GM18526 (cell line): ENCODE results near the gene RTN4IP1.

Source experiments
- POLR2A ChIP-seq: IDR thresholded peaks from 3 replicates; pipeline ENCODE4 v1.6.1; 2011; ENCODE audit not compliant: insufficient read length; ENCODE audit errors: extremely low read depth

RTN4IP1 gene

GRCh38 chr6:106613590-106613989 lies 15.7 kb downstream of the RTN4IP1 start:
- no peak for TF ChIP-seq POLR2A

- no peak for TF ChIP-seq POLR2A
Observed at GRCh38 chr6:106612671-106613416, 16.5 kb downstream of the RTN4IP1 start.

DNA sequence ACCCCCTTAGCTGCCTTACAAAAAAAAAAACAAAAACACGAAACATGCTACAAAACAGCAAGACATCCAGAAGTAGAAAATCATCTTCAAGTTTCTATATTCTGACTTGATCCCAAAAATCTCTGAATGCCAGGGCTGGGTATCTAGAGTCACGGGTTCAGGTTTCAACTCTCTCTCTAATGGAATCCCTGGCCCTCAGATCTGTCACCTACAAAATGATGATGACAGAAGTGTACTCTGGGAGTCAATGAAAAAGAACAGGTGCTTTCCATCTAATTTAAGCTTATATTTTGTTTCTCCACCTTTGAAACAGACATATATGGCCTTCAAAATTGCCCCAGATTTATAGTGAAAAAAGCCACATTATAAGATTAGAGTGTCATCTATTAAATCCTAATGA lies 18.3 kb downstream of the RTN4IP1 start:
- TF ChIP-seq POLR2A, result no peak

- no peak for TF ChIP-seq POLR2A
Observed at GRCh38 chr6:106609699-106610098, 19.6 kb downstream of the RTN4IP1 start.

GRCh38 chr6:106608080-106608668 lies 21.1 kb downstream of the RTN4IP1 start:
- TF ChIP-seq POLR2A, result no peak

- no peak for TF ChIP-seq POLR2A
Observed at GRCh38 chr6:106600329-106600728, 29.0 kb downstream of the RTN4IP1 start.

DNA sequence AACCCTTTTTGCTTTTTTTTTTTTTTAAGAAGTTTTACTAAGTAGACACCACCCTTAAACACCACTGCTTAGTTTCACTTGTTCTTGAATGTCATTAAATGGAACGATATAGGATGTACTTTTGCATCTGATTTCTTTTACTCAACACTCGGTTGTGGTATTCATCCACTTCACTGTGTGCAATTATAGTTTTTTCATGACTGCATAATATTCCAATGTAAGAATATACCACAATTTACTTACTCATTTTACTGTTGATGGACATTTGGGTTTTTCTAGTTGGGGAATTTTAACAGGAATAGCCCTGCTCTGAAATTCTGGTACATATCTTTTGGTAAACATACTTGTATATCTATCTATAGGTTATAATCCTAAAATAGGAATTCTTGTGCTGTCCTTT lies 29.9 kb downstream of the RTN4IP1 start:
- no peak for TF ChIP-seq POLR2A

DNA sequence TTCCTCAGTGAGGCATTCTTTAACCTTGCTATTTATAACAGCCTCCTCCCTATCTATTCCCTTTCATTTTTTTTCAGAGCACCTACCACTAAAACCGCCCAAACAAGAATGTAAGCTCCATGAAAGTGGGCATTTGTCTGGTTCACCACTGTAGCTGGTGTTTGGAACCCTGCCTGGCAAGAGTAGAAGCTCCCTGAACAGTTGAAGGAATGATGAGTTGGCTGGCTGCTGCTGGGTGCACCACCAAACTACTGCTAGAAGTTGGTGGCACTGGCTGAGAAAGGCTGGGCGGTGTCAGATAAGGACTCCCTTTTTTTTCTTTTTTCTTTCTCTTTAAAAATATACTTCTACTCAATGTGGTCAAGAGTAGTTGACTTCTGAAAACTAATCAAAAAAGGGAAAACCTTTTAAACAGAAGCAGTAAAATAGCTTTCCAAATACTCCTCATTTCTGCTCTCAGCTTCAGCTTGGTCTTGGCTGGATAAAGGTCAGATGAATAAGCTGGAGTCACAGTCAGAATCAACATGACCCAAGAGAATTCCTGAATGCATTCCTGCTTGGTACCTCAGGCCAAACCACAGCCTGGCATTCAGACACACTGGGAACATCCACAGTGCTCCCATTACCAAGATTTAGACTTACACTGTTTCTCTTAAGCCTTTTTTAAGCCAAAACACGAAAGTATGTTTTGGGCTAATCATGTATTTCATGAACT lies 38.0 kb downstream of the RTN4IP1 start:
- no peak for TF ChIP-seq POLR2A

DNA sequence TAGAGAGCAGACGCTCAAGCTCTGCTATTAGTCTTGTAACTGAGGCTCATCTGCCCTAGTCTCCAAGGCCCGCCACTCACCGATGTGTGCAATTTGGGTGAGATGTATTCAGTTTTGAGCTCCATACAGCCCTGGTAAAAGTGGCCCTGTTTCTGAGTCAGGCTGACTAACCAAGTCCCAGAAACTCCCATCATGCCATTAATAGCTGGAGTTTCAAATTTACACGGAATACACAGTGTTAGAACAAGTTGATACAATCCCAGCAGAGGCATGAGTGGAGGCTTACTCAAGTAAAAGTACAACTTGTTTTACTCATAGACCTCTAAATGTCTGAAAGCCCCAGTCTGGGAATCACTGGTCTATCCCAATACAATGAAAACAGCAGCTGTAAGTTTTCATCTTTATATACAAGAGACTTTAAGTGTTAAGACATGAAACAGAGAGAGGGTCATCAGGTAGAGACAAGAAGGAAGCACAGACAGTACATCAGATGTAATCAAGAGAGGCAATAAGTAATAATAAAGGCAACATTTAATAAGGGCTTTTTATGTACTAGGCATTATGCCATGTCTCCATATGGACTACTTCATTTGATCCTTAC lies 42.4 kb downstream of the RTN4IP1 start:
- TF ChIP-seq POLR2A, result no peak

- TF ChIP-seq POLR2A, result no peak
Observed at GRCh38 chr6:106581468-106581867, 47.8 kb downstream of the RTN4IP1 start.

GRCh38 chr6:106579281-106579680 lies 50.0 kb downstream of the RTN4IP1 start:
- TF ChIP-seq POLR2A, result no peak

GRCh38 chr6:106574741-106575458 lies 54.4 kb downstream of the RTN4IP1 start:
- TF ChIP-seq POLR2A, result no peak

DNA sequence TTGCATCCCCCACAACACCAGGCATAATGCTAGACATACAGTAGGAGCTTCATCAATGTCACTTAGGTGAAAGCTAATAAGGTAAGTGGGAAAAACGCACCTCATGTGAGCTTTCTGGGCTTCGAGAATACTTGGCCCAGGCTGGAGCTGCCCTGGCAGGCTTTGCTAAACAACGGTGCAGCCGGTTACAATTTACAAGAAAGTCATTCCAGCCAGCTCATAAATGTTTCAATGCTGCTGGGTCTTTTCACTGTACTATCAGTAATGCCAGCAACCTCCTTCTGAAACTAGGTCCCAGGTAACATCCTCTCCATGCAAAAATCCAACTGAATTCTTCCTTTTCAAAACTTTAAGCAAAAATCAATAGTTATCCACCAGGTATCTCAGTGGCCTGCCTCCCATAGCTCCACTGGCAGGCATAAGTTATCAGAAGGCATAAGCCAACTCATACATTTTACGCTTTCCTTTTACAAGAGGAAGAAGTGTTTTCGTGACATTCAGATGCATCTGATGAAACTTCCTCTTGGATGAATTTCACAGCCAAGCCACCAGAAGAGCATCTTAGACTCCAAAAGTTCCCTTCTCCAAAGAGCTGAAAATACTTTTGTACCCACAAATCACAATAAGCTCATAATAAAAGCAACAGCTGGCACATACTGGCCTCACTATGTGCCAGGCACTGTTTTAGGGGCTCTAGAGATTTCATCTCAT lies 56.3 kb downstream of the RTN4IP1 start:
- no peak for TF ChIP-seq POLR2A

GRCh38 chr6:106572436-106572835 lies 56.9 kb downstream of the RTN4IP1 start:
- no peak for TF ChIP-seq POLR2A

DNA sequence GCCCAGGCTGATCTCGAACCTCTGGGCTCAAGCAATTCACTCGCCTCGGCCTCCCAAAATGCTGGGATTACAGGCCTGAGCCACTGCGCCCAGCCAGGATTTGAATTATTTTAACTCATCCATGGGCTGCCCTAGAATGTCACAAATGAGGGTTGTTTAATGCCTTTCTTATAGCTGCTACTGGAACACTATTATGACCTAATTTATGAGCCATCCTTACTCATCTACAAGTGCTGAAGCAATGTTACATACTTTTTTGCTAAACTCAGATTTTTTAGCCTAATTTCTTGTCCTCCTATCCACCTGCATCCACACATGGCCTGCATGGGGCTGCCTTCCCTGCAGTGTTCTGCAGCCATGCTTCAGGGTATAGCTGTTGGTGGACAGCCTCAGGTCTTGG lies 59.9 kb downstream of the RTN4IP1 start:
- no peak for TF ChIP-seq POLR2A

DNA sequence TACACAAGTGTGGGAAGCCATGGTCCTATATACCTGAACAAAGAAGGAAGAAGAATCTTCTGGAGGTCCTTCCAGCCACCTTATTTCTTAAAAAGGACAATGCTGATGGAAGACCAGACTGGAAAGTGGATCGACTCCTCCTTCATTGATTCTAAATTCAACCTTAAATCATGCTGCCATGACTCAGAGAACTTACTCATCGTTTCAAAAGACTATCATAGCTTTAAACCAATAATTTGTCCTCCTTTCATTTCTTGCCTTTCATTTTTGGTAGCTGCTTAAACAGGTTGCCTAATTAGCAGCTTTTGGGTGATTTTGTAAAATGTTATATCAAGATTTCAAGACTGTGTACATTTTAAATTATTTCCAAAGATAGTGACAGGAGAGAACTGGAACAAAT lies 60.8 kb downstream of the RTN4IP1 start:
- no peak for TF ChIP-seq POLR2A
